ENCODE measurements around the gene PITPNM3.

PITPNM3 gene

GRCh38 chr17:6462692-6463091, 93.7 kb downstream of the PITPNM3 start:
- DNase-seq (ENCODE audit: low read depth, low spot score) = no peak

- no peak for DNase-seq (ENCODE audit: low read depth, low spot score)
Measured at GRCh38 chr17:6461792-6462524, 94.4 kb downstream of the PITPNM3 start.

- DNase-seq (ENCODE audit: low read depth, low spot score) = no peak
Measured at GRCh38 chr17:6461246-6461645, 95.1 kb downstream of the PITPNM3 start.

- DNase-seq (ENCODE audit: low read depth, low spot score) = no peak
Measured at GRCh38 chr17:6460531-6461161, 95.7 kb downstream of the PITPNM3 start.

GRCh38 chr17:6458460-6458950, 97.8 kb downstream of the PITPNM3 start:
- no peak for DNase-seq (ENCODE audit: low read depth, low spot score)

- DNase-seq (ENCODE audit: low read depth, low spot score) = no peak
Measured at GRCh38 chr17:6457688-6458459, 98.5 kb downstream of the PITPNM3 start.

GRCh38 chr17:6456914-6457687, 99.3 kb downstream of the PITPNM3 start:
- DNase-seq (ENCODE audit: low read depth, low spot score) = peak; percentile 46

- no peak for DNase-seq (ENCODE audit: low read depth, low spot score)
Measured at GRCh38 chr17:6456321-6456720, 100.0 kb downstream of the PITPNM3 start.

GRCh38 chr17:6455321-6455705, 101.0 kb downstream of the PITPNM3 start:
- DNase-seq (ENCODE audit: low read depth, low spot score) = peak; percentile 59

GRCh38 chr17:6454495-6455320, 101.6 kb downstream of the PITPNM3 start:
- DNase-seq (ENCODE audit: low read depth, low spot score) = no peak

- DNase-seq (ENCODE audit: low read depth, low spot score) = no peak
Measured at GRCh38 chr17:6453279-6454024, 102.9 kb downstream of the PITPNM3 start.

GRCh38 chr17:6452471-6453266, 103.7 kb downstream of the PITPNM3 start:
- DNase-seq (ENCODE audit: low read depth, low spot score) = no peak

- DNase-seq (ENCODE audit: low read depth, low spot score) = no peak
Measured at GRCh38 chr17:6450926-6451832, 105.2 kb downstream of the PITPNM3 start.

GRCh38 chr17:6449307-6449706, 107.0 kb downstream of the PITPNM3 start:
- no peak for DNase-seq (ENCODE audit: low read depth, low spot score)

GRCh38 chr17:6448473-6448872, 107.9 kb downstream of the PITPNM3 start:
- no peak for DNase-seq (ENCODE audit: low read depth, low spot score)

GRCh38 chr17:6446516-6447100, 109.7 kb downstream of the PITPNM3 start:
- DNase-seq (ENCODE audit: low read depth, low spot score) = no peak

- no peak for DNase-seq (ENCODE audit: low read depth, low spot score)
Measured at GRCh38 chr17:6444571-6445335, 111.6 kb downstream of the PITPNM3 start.

Data from astrocyte of the hippocampus (primary cell).